HG03175 (cell line): ENCODE data around the gene ZEB1.
"Not testable (repeated sequence)": the region's sequence is repeated elsewhere in the genome, so short reads cannot be mapped to it uniquely, and the experiment has no call there.

ENCODE experiments used
- ATAC-seq: cut with Tn5 transposase; IDR thresholded peaks from one replicate; pipeline ENCODE4 v1.9.1; 2021; ENCODE audit warnings: mild to moderate bottlenecking, moderate library complexity; ENCODE audit not compliant: unreplicated experiment

The ZEB1 gene

GRCh38 chr10:31363696-31364095 lies 44.7 kb downstream of the ZEB1 start:
- not testable (repeated sequence) for ATAC-seq

GRCh38 chr10:31364238-31364637 lies 45.2 kb downstream of the ZEB1 start:
- not testable (repeated sequence) for ATAC-seq

- no peak for ATAC-seq
These were observed 47.7 kb downstream of the ZEB1 start for GRCh38 chr10:31366703-31367102.

- no peak for ATAC-seq
These were observed 49.7 kb downstream of the ZEB1 start for GRCh38 chr10:31368724-31369123.

DNA sequence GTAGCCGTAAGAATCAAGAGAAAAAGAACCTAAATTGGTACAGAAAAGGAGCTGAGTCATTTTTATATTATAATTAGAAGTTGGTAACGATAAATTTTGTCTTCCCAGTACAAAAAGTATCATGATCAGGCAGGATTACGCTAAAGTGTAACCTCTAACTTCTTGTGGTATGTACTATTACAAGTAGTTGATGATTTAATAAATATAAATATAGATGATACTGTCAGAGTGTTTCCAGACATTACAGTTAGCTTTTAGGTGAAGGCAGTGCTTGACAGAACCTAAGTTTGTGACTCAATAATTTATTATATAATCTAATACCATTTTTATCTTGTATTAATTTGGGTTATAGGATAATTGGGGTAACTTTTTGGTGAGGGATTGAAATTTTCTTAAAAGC lies 53.4 kb downstream of the ZEB1 start:
- no peak for ATAC-seq

GRCh38 chr10:31374146-31374696 lies 55.2 kb downstream of the ZEB1 start:
- ATAC-seq: no peak

GRCh38 chr10:31381171-31381570 lies 62.2 kb downstream of the ZEB1 start:
- no peak for ATAC-seq

DNA sequence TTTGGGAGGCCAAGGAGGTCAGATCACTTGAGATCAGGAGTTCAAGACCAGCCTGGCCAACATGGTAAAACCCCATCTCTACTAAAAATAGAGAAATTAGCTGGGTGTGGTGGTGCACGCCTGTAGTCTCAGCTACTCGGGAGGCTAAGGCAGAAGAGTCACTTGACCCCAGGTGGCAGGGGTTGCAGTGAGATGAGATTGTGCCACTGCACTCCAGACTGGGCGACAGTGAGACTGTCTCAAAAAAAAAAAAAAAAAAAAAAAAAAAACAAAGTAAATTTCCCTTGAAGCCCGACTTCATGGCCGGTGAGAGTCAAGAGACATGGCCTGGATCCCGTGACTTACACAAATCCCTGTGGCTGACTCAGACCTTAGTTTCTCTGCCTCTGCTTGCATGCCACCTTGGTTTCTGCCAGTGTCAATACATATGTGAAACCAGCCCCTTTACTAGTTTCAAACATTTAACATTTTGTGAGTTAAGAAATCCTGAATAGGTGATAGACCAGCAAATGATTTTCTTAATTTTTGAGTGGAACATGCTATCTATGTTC lies 62.8 kb downstream of the ZEB1 start:
- ATAC-seq: no peak

DNA sequence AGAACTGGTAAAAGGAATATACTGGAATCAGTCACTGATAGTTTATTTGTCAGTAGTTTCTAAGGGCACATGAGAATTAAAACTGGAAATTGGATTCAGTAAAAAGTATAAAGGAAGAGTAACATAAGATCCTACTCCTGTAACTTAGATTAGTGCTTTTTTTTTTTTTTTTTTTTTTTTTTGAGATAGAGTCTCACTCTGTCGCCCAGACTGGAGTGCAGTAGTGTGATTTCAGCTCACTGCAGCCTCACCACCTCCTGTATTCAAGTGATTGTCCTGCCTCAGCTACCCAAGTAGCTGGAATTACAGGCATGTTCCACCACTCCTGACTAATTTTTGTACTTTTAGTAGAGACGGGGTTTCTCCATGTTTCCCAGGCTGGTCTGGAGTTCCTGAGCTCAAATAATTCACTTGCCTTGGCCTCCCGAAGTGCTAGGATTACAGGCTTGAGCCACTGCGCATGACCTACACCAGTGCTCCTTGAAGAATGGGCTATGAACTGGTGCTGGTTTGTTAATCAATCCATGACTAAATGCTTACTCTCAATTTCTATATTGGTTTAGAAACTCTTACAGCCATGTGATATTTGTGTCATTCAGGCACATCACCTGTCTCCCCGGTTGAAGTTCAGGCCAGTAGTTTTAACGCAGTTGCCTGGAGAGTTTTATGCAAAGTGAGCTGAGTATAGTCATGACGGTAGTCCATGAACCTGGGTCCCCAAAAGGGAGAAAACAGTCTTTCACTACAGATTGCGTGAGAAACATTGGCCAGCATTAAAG lies 65.0 kb downstream of the ZEB1 start:
- peak; percentile 96 for ATAC-seq

GRCh38 chr10:31384589-31384949 lies 65.6 kb downstream of the ZEB1 start:
- peak; percentile 16 for ATAC-seq

GRCh38 chr10:31390804-31391203 lies 71.8 kb downstream of the ZEB1 start:
- ATAC-seq: no peak

GRCh38 chr10:31393844-31394243 lies 74.8 kb downstream of the ZEB1 start:
- no peak for ATAC-seq

DNA sequence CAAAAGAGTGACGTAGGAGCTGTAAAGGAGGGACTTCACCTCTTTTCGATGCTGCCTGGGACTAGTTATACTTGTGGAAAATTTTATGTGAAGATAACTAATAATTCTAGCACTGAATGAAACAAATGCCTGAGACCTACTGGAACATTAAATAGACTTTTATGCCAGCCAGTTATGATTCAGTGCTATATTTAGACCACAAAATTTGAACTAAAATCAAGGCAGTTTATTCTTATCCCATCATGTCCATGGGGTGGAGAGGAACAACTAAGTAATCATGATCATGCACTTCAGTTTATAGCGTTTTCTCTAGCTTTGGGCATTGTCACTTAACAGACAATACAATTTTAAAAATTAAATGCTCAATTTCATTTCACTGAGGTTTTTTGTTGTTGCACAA lies 76.7 kb downstream of the ZEB1 start:
- no peak for ATAC-seq

GRCh38 chr10:31396376-31396775 lies 77.4 kb downstream of the ZEB1 start:
- no peak for ATAC-seq

- ATAC-seq: no peak
These were observed 78.8 kb downstream of the ZEB1 start for GRCh38 chr10:31397852-31398251.

DNA sequence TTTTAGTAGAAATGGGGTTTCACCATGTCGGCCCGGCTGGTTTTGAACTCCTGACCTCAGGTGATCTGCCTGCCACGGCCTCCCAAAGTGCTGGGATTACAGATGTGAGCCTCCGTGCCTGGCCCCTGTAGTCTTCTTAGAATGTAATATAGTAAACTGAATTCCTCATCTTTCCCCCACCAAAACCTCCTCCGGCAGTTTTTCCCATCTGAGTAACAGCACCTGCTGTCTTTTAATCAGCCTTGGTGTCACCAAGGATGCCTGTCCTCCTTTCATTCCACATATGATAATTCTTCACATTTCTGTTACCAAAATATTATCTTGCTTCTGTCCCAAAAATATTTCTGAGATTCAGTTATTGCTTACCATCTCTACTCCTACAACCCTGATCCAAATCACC lies 80.2 kb downstream of the ZEB1 start:
- no peak for ATAC-seq

DNA sequence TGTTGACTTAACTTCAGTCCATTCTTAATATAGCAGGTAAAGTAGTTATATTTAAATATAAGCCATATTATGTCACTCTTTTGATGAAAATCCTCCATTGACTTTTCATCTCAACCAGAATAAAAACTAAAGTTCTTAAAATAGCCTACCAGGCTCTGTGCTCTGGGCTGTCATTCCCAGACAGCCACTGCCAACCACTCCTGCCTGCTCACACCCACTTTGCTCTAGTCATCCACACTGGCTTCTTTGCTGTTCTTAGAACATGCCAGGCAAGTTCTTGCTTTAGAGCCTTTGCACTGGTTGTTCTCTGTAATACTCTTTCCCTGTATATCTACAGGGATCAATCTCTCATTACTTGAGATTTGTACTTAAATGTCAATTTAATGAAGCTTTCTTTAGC lies 80.6 kb downstream of the ZEB1 start:
- no peak for ATAC-seq

- ATAC-seq: no peak
These were observed 82.3 kb downstream of the ZEB1 start for GRCh38 chr10:31401287-31401686.

- no peak for ATAC-seq
These were observed 85.6 kb downstream of the ZEB1 start for GRCh38 chr10:31404640-31405039.

GRCh38 chr10:31405829-31406228 lies 86.8 kb downstream of the ZEB1 start:
- ATAC-seq: not testable (repeated sequence)

- not testable (repeated sequence) for ATAC-seq
These were observed 93.4 kb downstream of the ZEB1 start for GRCh38 chr10:31412397-31412796.

DNA sequence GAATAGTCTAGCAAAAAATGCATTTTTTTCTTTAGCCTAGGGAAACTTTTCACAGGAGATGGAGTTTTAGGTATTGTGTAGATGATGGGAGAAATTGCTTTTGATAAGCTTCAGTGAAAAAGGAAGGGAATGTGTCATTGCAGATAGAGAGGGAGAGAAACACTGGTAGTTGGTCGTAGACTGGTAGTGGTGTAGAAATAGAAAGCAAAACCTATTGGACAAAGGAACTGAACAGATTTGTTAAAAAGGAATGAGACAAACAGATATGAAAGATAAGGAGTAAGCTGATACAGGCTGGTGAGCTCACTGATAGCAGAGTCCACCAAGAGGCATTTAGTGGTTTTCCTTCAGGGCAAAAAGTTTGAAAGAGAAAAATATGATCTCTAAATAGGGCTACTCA lies 94.3 kb downstream of the ZEB1 start:
- ATAC-seq: no peak

DNA sequence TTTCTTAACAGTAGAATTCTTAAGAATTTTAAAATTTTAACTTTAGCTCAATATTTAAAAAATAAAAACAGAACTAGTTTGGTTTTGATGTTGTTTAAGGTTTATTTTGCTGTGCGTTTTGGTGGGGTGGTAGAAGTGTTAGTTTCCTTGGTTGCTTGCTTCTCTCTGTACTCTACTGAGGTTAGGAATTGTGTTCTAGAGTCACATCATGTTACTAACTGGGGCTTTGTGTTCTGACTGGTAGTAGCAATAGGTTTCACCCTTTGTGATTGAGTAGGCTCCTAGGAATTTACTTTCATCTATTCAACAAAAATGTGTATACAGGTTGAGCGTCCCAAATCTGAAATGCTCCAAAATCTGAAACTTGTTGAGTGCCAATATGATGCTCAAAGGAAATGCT lies 99.5 kb downstream of the ZEB1 start:
- no peak for ATAC-seq
